DOHH2 (cell line): ENCODE results near the gene ORMDL1.

ENCODE experiments used
- H3F3A ChIP-seq: fragments of 200-600 bp; sonication (generic), shearing (Covaris generic); 2 replicates; pipeline ENCODE4 v1.6.0; 2016; ENCODE audit warnings: antibody characterized with exemption, mild to moderate bottlenecking; ENCODE audit not compliant: control insufficient read depth, insufficient read depth
- H3K27ac ChIP-seq: fragments of 200-600 bp; sonication (generic); 2 replicates; pipeline ENCODE4 v1.5.1; 2014; ENCODE audit warnings: low read depth, mild to moderate bottlenecking, low read length, moderate library complexity
- H3K27me3 ChIP-seq: fragments of 200-600 bp; sonication (generic); 2 replicates; pipeline ENCODE4 v1.6.1; 2014; ENCODE audit warnings: mild to moderate bottlenecking, low read length, mixed read lengths; ENCODE audit not compliant: control insufficient read depth
- H3K36me3 ChIP-seq: fragments of 200-600 bp; sonication (generic); 2 replicates; pipeline ENCODE4 v1.6.1; 2014; ENCODE audit warnings: mild to moderate bottlenecking, low read length, moderate library complexity, mixed read lengths; ENCODE audit not compliant: control insufficient read depth
- H3K4me1 ChIP-seq: fragments of 200-600 bp; sonication (generic); 2 replicates; pipeline ENCODE4 v1.6.1; 2014; ENCODE audit warnings: mild to moderate bottlenecking, low read length, mixed read lengths; ENCODE audit not compliant: control insufficient read depth
- H3K4me2 ChIP-seq: fragments of 200-600 bp; sonication (generic); 2 replicates; pipeline ENCODE4 v1.6.0; 2014; ENCODE audit warnings: mild to moderate bottlenecking, low read length, moderate library complexity
- H3K4me3 ChIP-seq: fragments of 200-600 bp; sonication (generic); 2 replicates; pipeline ENCODE4 v1.5.1; 2014; ENCODE audit warnings: mild to moderate bottlenecking, low read length, mixed read lengths
- H3K79me2 ChIP-seq: fragments of 200-600 bp; sonication (generic); 2 replicates; pipeline ENCODE4 v1.6.1; 2014; ENCODE audit warnings: mild to moderate bottlenecking, low read length, mixed read lengths; ENCODE audit not compliant: control insufficient read depth
- H3K9me2 ChIP-seq: fragments of 200-600 bp; sonication (generic); replicated peaks from 2 replicates; pipeline ENCODE4 v1.6.1; 2014; ENCODE audit warnings: mild to moderate bottlenecking, low read length, mixed read lengths; ENCODE audit not compliant: control insufficient read depth
- H3K9me3 ChIP-seq: fragments of 200-600 bp; sonication (generic); 2 replicates; pipeline ENCODE4 v1.6.1; 2014; ENCODE audit warnings: antibody characterized with exemption, low read length, mixed read lengths; ENCODE audit not compliant: control insufficient read depth, insufficient read depth
- H4K20me1 ChIP-seq: fragments of 200-600 bp; sonication (generic); 2 replicates; pipeline ENCODE4 v1.6.0; 2014; ENCODE audit warnings: low read depth, mild to moderate bottlenecking, antibody characterized with exemption, low read length, moderate library complexity; ENCODE audit not compliant: control insufficient read depth, insufficient read depth
- CTCF ChIP-seq: fragments of 200-600 bp; sonication (generic); IDR thresholded peaks from one replicate; pipeline ENCODE4 v1.5.1; 2014; ENCODE audit warnings: antibody characterized with exemption, mild to moderate bottlenecking, low read depth, low read length; ENCODE audit not compliant: poor library complexity, severe bottlenecking
- EZH2phosphoT487 ChIP-seq: fragments of 200-600 bp; sonication (generic); IDR thresholded peaks from 2 replicates; pipeline ENCODE4 v1.6.1; 2017; ENCODE audit warnings: borderline replicate concordance, mild to moderate bottlenecking, antibody characterized with exemption, low read length, moderate library complexity, mixed read lengths

Gene ORMDL1

GRCh38 chr2:189819297-189819704, 35.2 kb upstream of the ORMDL1 start:
- Histone ChIP-seq H4K20me1 (no peaks in the 10 kb centered on the region), H3K27ac (no peak overlapping the region), H3K4me2 (no peak overlapping the region), H3K4me1 (no peaks in the 10 kb centered on the region), H3K27me3 (no peaks in the 10 kb centered on the region), H3K4me3 (no peak overlapping the region), H3K9me3 (no peaks in the 10 kb centered on the region), H3K9me2 (no peaks in the 10 kb centered on the region), H3F3A (no peaks in the 10 kb centered on the region; the same call in 1 of the 2 replicates), H3K79me2 (peaks cover 4% of the 10 kb centered on the region; the same call in 1 of the 2 replicates), H3K36me3 (peaks cover 53% of the 10 kb centered on the region)
- TF ChIP-seq EZH2phosphoT487 (no peak), CTCF (no peak)

- H3K4me1 ChIP-seq, result no peaks in the 10 kb centered on the region
Observed at GRCh38 chr2:189818249-189819038, 34.3 kb upstream of the ORMDL1 start.

DNA sequence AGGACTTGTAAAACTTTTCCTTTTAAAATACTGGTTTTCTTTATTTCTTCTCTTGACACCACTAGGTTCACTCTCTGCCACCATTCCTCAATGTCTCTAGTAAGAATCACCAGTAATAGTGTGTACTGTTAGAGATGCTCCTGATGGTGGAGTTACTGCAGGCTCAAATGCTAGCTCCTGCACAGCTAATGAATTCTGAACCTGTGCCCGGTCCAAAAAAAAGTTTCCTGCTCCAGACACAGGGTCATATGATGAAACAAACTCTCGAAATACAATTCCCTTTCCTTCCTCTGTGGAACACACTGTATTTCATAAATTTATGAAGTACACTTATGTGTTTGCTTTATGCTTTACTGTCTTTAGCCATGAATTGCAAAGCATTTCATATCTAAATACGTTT, 19.3 kb upstream of the ORMDL1 start:
- Histone ChIP-seq H3K4me3 (no peak overlapping the region), H3K36me3 (peaks cover 83% of the 10 kb centered on the region), H3K9me3 (no peaks in the 10 kb centered on the region), H3K27ac (no peak overlapping the region), H3K9me2 (no peaks in the 10 kb centered on the region), H3K79me2 (peaks cover 37% of the 10 kb centered on the region), H3K4me2 (no peak overlapping the region), H4K20me1 (no peaks in the 10 kb centered on the region), H3F3A (no peaks in the 10 kb centered on the region), H3K27me3 (no peaks in the 10 kb centered on the region), H3K4me1 (peaks cover 16% of the 10 kb centered on the region)
- TF ChIP-seq CTCF (no peak), EZH2phosphoT487 (no peak)

More at GRCh38 chr2:189818249-189819038, 34.3 kb upstream of the ORMDL1 start:
- Histone ChIP-seq H3K9me3 (no peaks in the 10 kb centered on the region), H4K20me1 (no peaks in the 10 kb centered on the region), H3K79me2 (peaks cover 4% of the 10 kb centered on the region; the same call in 1 of the 2 replicates), H3K4me3 (no peak overlapping the region), H3K4me2 (no peak overlapping the region), H3K27ac (no peak overlapping the region), H3K9me2 (no peaks in the 10 kb centered on the region), H3K27me3 (no peaks in the 10 kb centered on the region), H3F3A (no peaks in the 10 kb centered on the region), H3K36me3 (peaks cover 59% of the 10 kb centered on the region)
- TF ChIP-seq CTCF (no peak), EZH2phosphoT487 (no peak)
